Measurements from ENCODE around the gene DOC2B. TPM values are rescaled to one million over a fixed set of nuclear protein-coding genes. Genes with fewer than 3 reads are reported as not detected.

DOC2B gene
- polyA plus RNA-seq, 1 donor from 2014 or later, result 4.8 TPM

DNA sequence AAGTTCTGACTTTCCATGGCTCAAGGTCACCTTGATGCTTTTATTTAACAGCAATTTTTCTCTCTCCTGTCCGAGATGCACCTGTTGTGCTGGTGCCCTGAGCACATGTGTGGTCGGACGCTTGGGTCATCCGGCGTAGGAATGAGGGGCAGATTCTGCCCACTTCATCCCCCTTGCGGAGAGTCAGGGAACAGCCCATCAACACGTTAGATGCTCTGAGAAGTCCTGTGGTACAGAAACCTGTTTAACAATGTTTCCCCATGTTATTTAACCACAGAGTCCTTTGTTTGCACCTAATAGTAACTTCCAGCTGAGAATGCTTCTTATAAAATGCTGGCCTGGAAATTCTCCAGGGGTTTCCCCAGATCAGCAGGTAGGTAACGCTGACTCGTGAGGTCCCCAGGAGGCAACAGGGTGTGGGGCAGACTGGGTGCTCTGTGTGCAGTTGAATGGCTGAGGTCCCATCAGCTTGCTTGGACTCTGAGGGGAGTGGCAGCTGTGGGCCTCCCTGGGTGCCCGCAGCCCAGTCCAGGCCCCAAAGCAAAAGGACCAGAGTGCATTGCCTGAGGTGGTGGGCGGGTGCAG is 17.8 kb downstream of the DOC2B start:
- H4K20me1 ChIP-seq (ENCODE audit: insufficient read depth), result no peaks in the 10 kb centered on the region
- H3F3A ChIP-seq (ENCODE audit: insufficient read depth, low read length, poor library complexity, severe bottlenecking), result no peaks in the 10 kb centered on the region
- no peaks in the 10 kb centered on the region for H3K79me2 ChIP-seq (replicated peaks; ENCODE audit: insufficient read depth, low read length)
- H3K27me3 ChIP-seq (ENCODE audit: insufficient read depth, low read depth, low read length), result no peaks in the 10 kb centered on the region
- no peak overlapping the region for H3K9ac ChIP-seq (ENCODE audit: low read length)
- peak; percentile 21 for TF ChIP-seq CTCF (IDR thresholded peaks at IDR 0.05; ENCODE audit: poor library complexity, severe bottlenecking)
- no peak for TF ChIP-seq EZH2 (IDR thresholded peaks at IDR 0.05; ENCODE audit: borderline replicate concordance, insufficient read depth, low read length, poor library complexity, severe bottlenecking)
- no peak overlapping the region for H2AFZ ChIP-seq (ENCODE audit: low read depth, low read length)
- H3K36me3 ChIP-seq (ENCODE audit: insufficient read depth, low read length), result no peaks in the 10 kb centered on the region
- H3K4me2 ChIP-seq (ENCODE audit: low read length), result no peak overlapping the region
- H3K4me3 ChIP-seq (ENCODE audit: low read length), result no peak overlapping the region
- no peaks in the 10 kb centered on the region for H3K9me3 ChIP-seq (ENCODE audit: low read length)
- H3K27ac ChIP-seq (ENCODE audit: low read length), result no peak overlapping the region
- no peaks in the 10 kb centered on the region for H3K9me2 ChIP-seq (ENCODE audit: insufficient read depth, low read length)

GRCh38 chr17:162689-163088 is 18.8 kb downstream of the DOC2B start:
- TF ChIP-seq EP300 (conservative IDR thresholded peaks at IDR 0.05; ENCODE audit: poor library complexity, severe bottlenecking) (no peak), EZH2 (IDR thresholded peaks at IDR 0.05; ENCODE audit: borderline replicate concordance, insufficient read depth, low read length, poor library complexity, severe bottlenecking) (no peak), POLR2AphosphoS5 (IDR thresholded peaks at IDR 0.05) (no peak), CTCF (IDR thresholded peaks at IDR 0.05; ENCODE audit: poor library complexity, severe bottlenecking) (no peak), MXI1 (conservative IDR thresholded peaks at IDR 0.05; ENCODE audit: poor library complexity, severe bottlenecking) (no peak), TAF1 (IDR thresholded peaks at IDR 0.05; ENCODE audit: low read depth) (no peak), SMC3 (conservative IDR thresholded peaks at IDR 0.05; ENCODE audit: poor library complexity) (no peak), RAD21 (conservative IDR thresholded peaks at IDR 0.05) (no peak)
- Histone ChIP-seq H3K9me2 (ENCODE audit: insufficient read depth, low read length) (no peaks in the 10 kb centered on the region), H3F3A (ENCODE audit: insufficient read depth, low read length, poor library complexity, severe bottlenecking) (no peaks in the 10 kb centered on the region), H3K79me2 (replicated peaks; ENCODE audit: insufficient read depth, low read length) (no peaks in the 10 kb centered on the region), H2AFZ (ENCODE audit: low read depth, low read length) (no peak overlapping the region), H3K4me3 (ENCODE audit: low read length) (no peak overlapping the region), H3K27me3 (ENCODE audit: insufficient read depth, low read depth, low read length) (no peaks in the 10 kb centered on the region), H4K20me1 (ENCODE audit: insufficient read depth) (no peaks in the 10 kb centered on the region), H3K9ac (ENCODE audit: low read length) (no peak overlapping the region), H3K4me2 (ENCODE audit: low read length) (no peak overlapping the region), H3K27ac (ENCODE audit: low read length) (no peak overlapping the region), H3K9me3 (ENCODE audit: low read length) (no peaks in the 10 kb centered on the region), H3K36me3 (ENCODE audit: insufficient read depth, low read length) (no peaks in the 10 kb centered on the region)

DNA sequence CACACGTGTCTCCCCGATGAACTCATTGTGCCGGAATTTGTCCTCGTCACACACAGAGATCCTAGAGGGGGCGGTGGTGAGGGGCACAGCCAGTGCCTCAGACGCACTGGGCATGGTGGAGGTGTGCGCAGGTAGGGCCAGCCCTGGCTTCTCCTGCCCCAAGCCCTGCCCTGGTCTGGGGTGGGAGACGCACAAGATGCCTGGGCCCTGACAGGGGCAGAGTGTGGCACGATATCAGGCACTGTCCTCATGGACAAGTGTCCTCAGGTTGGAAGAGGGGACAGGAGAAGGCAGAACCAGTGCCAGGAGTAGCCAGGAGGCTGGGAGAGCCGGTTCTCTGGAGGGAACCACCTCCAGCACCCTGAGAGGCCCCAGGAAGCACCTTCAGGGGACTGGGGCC is 20.0 kb downstream of the DOC2B start:
- Histone ChIP-seq H2AFZ (ENCODE audit: low read depth, low read length) (no peak overlapping the region), H3K36me3 (ENCODE audit: insufficient read depth, low read length) (no peaks in the 10 kb centered on the region)

More for the DNA sequence above, 20.0 kb downstream of the DOC2B start:
- Histone ChIP-seq H3K27me3 (ENCODE audit: insufficient read depth, low read depth, low read length) (no peaks in the 10 kb centered on the region), H3K79me2 (replicated peaks; ENCODE audit: insufficient read depth, low read length) (no peaks in the 10 kb centered on the region), H3F3A (ENCODE audit: insufficient read depth, low read length, poor library complexity, severe bottlenecking) (no peaks in the 10 kb centered on the region), H3K4me2 (ENCODE audit: low read length) (no peak overlapping the region), H3K9me3 (ENCODE audit: low read length) (no peaks in the 10 kb centered on the region), H3K27ac (ENCODE audit: low read length) (no peak overlapping the region), H3K4me3 (ENCODE audit: low read length) (no peak overlapping the region), H4K20me1 (ENCODE audit: insufficient read depth) (no peaks in the 10 kb centered on the region), H3K9me2 (ENCODE audit: insufficient read depth, low read length) (no peaks in the 10 kb centered on the region), H3K9ac (ENCODE audit: low read length) (no peak overlapping the region)
- TF ChIP-seq SMC3 (conservative IDR thresholded peaks at IDR 0.05; ENCODE audit: poor library complexity) (no peak), EZH2 (IDR thresholded peaks at IDR 0.05; ENCODE audit: borderline replicate concordance, insufficient read depth, low read length, poor library complexity, severe bottlenecking) (no peak), POLR2AphosphoS5 (IDR thresholded peaks at IDR 0.05) (no peak), EP300 (conservative IDR thresholded peaks at IDR 0.05; ENCODE audit: poor library complexity, severe bottlenecking) (no peak), MXI1 (conservative IDR thresholded peaks at IDR 0.05; ENCODE audit: poor library complexity, severe bottlenecking) (no peak), RAD21 (conservative IDR thresholded peaks at IDR 0.05) (no peak)
- TF ChIP-seq, protein P1, sequence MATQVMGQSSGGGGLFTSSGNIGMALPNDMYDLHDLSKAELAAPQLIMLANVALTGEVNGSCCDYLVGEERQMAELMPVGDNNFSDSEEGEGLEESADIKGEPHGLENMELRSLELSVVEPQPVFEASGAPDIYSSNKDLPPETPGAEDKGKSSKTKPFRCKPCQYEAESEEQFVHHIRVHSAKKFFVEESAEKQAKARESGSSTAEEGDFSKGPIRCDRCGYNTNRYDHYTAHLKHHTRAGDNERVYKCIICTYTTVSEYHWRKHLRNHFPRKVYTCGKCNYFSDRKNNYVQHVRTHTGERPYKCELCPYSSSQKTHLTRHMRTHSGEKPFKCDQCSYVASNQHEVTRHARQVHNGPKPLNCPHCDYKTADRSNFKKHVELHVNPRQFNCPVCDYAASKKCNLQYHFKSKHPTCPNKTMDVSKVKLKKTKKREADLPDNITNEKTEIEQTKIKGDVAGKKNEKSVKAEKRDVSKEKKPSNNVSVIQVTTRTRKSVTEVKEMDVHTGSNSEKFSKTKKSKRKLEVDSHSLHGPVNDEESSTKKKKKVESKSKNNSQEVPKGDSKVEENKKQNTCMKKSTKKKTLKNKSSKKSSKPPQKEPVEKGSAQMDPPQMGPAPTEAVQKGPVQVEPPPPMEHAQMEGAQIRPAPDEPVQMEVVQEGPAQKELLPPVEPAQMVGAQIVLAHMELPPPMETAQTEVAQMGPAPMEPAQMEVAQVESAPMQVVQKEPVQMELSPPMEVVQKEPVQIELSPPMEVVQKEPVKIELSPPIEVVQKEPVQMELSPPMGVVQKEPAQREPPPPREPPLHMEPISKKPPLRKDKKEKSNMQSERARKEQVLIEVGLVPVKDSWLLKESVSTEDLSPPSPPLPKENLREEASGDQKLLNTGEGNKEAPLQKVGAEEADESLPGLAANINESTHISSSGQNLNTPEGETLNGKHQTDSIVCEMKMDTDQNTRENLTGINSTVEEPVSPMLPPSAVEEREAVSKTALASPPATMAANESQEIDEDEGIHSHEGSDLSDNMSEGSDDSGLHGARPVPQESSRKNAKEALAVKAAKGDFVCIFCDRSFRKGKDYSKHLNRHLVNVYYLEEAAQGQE (IDR thresholded peaks at IDR 0.05; ENCODE audit: borderline replicate concordance), result no peak

All from neural cell (in vitro differentiated cells).